Trophoblast cell (in vitro differentiated cells and primary cell): ENCODE results near the gene RBBP5.

Experiments
- DNase-seq, 2 donors: peaks; one replicate each; pipeline ENCODE4 v3.0.0-alpha.2; 2016
- H2AFZ ChIP-seq: 2 replicates; pipeline ENCODE4 v1.6.1; 2013; ENCODE audit warnings: low read length, moderate library complexity, mild to moderate bottlenecking; ENCODE audit not compliant: insufficient read depth, poor library complexity
- H2AK5ac ChIP-seq: 2 replicates; pipeline ENCODE4 v1.6.1; 2013; ENCODE audit warnings: mild to moderate bottlenecking, low read length
- H2BK120ac ChIP-seq: 2 replicates; pipeline ENCODE4 v1.6.1; 2013; ENCODE audit warnings: low read length, mild to moderate bottlenecking, moderate library complexity; ENCODE audit not compliant: insufficient read depth, poor library complexity
- H2BK12ac ChIP-seq: 2 replicates; pipeline ENCODE4 v1.6.1; 2013; ENCODE audit warnings: mild to moderate bottlenecking, low read length, moderate library complexity
- H2BK5ac ChIP-seq: 2 replicates; pipeline ENCODE4 v1.6.1; 2013; ENCODE audit warnings: low read length, low read depth, moderate library complexity, mild to moderate bottlenecking; ENCODE audit not compliant: poor library complexity
- H3K14ac ChIP-seq: 2 replicates; pipeline ENCODE4 v1.6.1; 2013; ENCODE audit warnings: mild to moderate bottlenecking, low read length
- H3K18ac ChIP-seq: 2 replicates; pipeline ENCODE4 v1.6.1; 2013; ENCODE audit warnings: mild to moderate bottlenecking, low read length
- H3K23ac ChIP-seq: 2 replicates; pipeline ENCODE4 v1.6.1; 2013; ENCODE audit warnings: low read length
- H3K27ac ChIP-seq: 2 replicates; pipeline ENCODE4 v1.5.1; 2013; ENCODE audit warnings: low read depth, mild to moderate bottlenecking, inconsistent platforms, low read length, moderate library complexity
- H3K27me3 ChIP-seq: 2 replicates; pipeline ENCODE4 v1.6.1; 2013; ENCODE audit warnings: inconsistent platforms, mild to moderate bottlenecking, low read length, moderate library complexity; ENCODE audit not compliant: insufficient read depth
- H3K36me3 ChIP-seq, 2 experiments: 1 replicate in 1 of 2; 2 replicates in 1 of 2; pipeline ENCODE4 v1.6.1; 2013; ENCODE audit warnings: low read length in 2 of 2, mild to moderate bottlenecking in 2 of 2, moderate library complexity in 1 of 2; ENCODE audit not compliant: insufficient read depth in 2 of 2, control insufficient read depth in 1 of 2
- H3K4ac ChIP-seq: 2 replicates; pipeline ENCODE4 v1.6.1; 2013; ENCODE audit warnings: low read depth, mild to moderate bottlenecking, low read length, moderate library complexity
- H3K4me1 ChIP-seq, 2 experiments: 1 replicate in 1 of 2; 2 replicates in 1 of 2; pipeline ENCODE4 v1.6.1; 2013; ENCODE audit warnings: low read length in 2 of 2, mild to moderate bottlenecking in 2 of 2, moderate library complexity in 1 of 2; ENCODE audit not compliant: insufficient read depth in 2 of 2, control insufficient read depth in 1 of 2
- H3K4me2 ChIP-seq: 2 replicates; pipeline ENCODE4 v1.6.1; 2013; ENCODE audit warnings: inconsistent platforms, mild to moderate bottlenecking, low read length, moderate library complexity
- H3K4me3 ChIP-seq: 2 replicates; pipeline ENCODE4 v1.5.1; 2013; ENCODE audit warnings: mild to moderate bottlenecking, low read depth, low read length, inconsistent platforms
- H3K79me1 ChIP-seq: one replicate; pipeline ENCODE4 v1.6.1; 2013; ENCODE audit warnings: low read length
- H3K79me2 ChIP-seq: 2 replicates; pipeline ENCODE4 v1.6.1; 2013; ENCODE audit warnings: low read length, mild to moderate bottlenecking; ENCODE audit not compliant: control insufficient read depth, insufficient read depth, poor library complexity
- H3K9ac ChIP-seq: 2 replicates; pipeline ENCODE4 v1.6.1; 2013; ENCODE audit warnings: mild to moderate bottlenecking, low read length
- H3K9me3 ChIP-seq: 2 replicates; pipeline ENCODE4 v1.6.1; 2013; ENCODE audit warnings: low read depth, mild to moderate bottlenecking, control low read depth, inconsistent platforms, low read length; ENCODE audit not compliant: insufficient read depth
- H4K12ac ChIP-seq: 2 replicates; pipeline ENCODE4 v1.6.1; 2013; ENCODE audit warnings: low read depth, mild to moderate bottlenecking, low read length, moderate library complexity
- H4K8ac ChIP-seq: 2 replicates; pipeline ENCODE4 v1.6.1; 2013; ENCODE audit warnings: low read depth, mild to moderate bottlenecking, low read length, moderate library complexity
- H4K91ac ChIP-seq: one replicate; pipeline ENCODE4 v1.6.1; 2013; ENCODE audit warnings: low read depth, mild to moderate bottlenecking, low read length, moderate library complexity
- WGBS: extraction: QIAGEN DNeasy Blood & Tissue Kit; methylation state at CpG from one replicate; pipeline ENCODE4 v1.1.7; 2013; ENCODE audit warnings: missing lambda C conversion rate; ENCODE audit not compliant: insufficient read length, insufficient coverage; ENCODE audit errors: extremely low coverage; 5-methylcytosine and 5-hydroxymethylcytosine counted together

The RBBP5 gene

DNA sequence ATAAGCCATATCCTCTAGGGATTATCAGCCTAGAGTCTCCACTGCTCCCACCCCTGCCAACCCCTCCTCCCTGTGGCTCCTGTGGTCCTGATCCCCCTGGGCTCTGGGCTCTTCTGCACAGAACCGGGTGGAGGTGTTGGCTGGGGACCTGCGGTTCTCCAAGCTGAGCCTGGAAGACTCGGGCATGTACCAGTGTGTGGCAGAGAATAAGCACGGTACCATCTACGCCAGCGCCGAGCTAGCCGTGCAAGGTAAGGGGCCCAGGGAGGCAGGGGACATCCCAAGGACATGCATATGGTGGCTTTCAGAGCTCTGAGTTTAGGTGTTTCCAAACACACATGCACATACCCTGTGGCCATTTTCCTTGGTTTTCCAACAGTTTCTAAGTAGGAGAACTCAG is 59.5 kb downstream of the RBBP5 start:
- no peak overlapping the region for H4K12ac ChIP-seq
- H3K4me3 ChIP-seq = no peak overlapping the region
- H3K18ac ChIP-seq = no peak overlapping the region
- H3K9me3 ChIP-seq = no peaks in the 10 kb centered on the region
- no peaks in the 10 kb centered on the region for H3K4me1 ChIP-seq
- H2AK5ac ChIP-seq = no peak overlapping the region
- no CpG with 5 or more reads among the region's 8 CpGs for WGBS
- no peaks in the 10 kb centered on the region for H3K79me1 ChIP-seq
- no peak overlapping the region for H2BK120ac ChIP-seq
- H4K91ac ChIP-seq = no peak overlapping the region
- H3K36me3 ChIP-seq = no peaks in the 10 kb centered on the region
- H2BK12ac ChIP-seq = no peak overlapping the region
- no peak overlapping the region for H3K4ac ChIP-seq
- H2AFZ ChIP-seq = no peak overlapping the region
- no peak overlapping the region for H2BK5ac ChIP-seq
- no peaks in the 10 kb centered on the region for H3K79me2 ChIP-seq
- no peak overlapping the region for H3K14ac ChIP-seq
- DNase-seq = no peak
- H3K27ac ChIP-seq = no peak overlapping the region
- no peak overlapping the region for H3K9ac ChIP-seq
- no peaks in the 10 kb centered on the region for H3K27me3 ChIP-seq
- no peak overlapping the region for H4K8ac ChIP-seq
- no peak overlapping the region for H3K23ac ChIP-seq
- no peak overlapping the region for H3K4me2 ChIP-seq

DNA sequence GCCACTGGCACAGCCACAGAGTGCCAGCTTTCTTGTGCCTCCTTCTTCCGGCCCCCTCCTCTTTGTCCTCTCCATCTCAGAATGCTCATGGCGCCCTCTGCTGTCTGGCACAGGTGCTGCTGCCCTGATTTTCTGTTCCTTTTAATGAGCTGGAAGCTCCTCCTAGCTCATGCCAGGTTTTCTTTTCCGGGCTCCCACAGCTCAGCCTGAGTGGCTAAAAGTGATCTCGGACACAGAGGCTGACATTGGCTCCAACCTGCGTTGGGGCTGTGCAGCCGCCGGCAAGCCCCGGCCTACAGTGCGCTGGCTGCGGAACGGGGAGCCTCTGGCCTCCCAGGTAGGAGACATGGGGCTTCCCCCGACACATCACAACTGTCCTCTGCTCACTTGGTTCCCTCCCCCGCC is 60.1 kb downstream of the RBBP5 start:
- Histone ChIP-seq H3K4me1 (no peaks in the 10 kb centered on the region), H3K18ac (no peak overlapping the region), H2AK5ac (no peak overlapping the region), H3K14ac (no peak overlapping the region), H4K8ac (no peak overlapping the region), H2BK120ac (no peak overlapping the region), H3K27ac (no peak overlapping the region), H3K4ac (no peak overlapping the region), H2AFZ (no peak overlapping the region), H3K27me3 (no peaks in the 10 kb centered on the region), H3K23ac (no peak overlapping the region), H3K4me3 (no peak overlapping the region), H3K79me1 (no peaks in the 10 kb centered on the region), H3K9ac (no peak overlapping the region), H2BK12ac (no peak overlapping the region), H3K79me2 (no peaks in the 10 kb centered on the region), H2BK5ac (no peak overlapping the region), H4K12ac (no peak overlapping the region), H3K4me2 (no peak overlapping the region), H3K9me3 (no peaks in the 10 kb centered on the region), H4K91ac (no peak overlapping the region), H3K36me3 (no peaks in the 10 kb centered on the region)
- no CpG with 5 or more reads among the region's 13 CpGs for WGBS
- peak; percentile 47 to 77 for DNase-seq

DNA sequence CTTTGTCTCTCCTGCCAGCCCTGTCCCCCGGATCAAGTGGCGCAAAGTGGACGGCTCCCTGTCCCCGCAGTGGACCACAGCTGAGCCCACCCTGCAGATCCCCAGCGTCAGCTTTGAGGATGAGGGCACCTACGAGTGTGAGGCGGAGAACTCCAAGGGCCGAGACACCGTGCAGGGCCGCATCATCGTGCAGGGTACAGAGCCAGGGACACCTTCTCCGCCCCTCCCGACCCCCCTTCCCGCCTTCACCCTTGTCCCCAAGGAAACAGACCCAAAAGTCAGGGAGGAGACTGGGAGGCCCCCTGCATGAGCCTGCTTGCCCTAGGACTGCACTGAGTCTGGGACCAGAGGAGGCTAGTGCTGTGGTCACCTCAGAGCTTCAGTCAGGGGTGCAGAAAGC is 60.6 kb downstream of the RBBP5 start:
- Histone ChIP-seq H3K27me3 (no peaks in the 10 kb centered on the region), H3K27ac (no peak overlapping the region), H3K18ac (no peak overlapping the region), H3K4me2 (no peak overlapping the region), H3K79me2 (no peaks in the 10 kb centered on the region), H2BK12ac (no peak overlapping the region), H3K14ac (no peak overlapping the region), H3K79me1 (no peaks in the 10 kb centered on the region), H3K9ac (no peak overlapping the region), H2AK5ac (no peak overlapping the region), H3K9me3 (no peaks in the 10 kb centered on the region), H2BK120ac (no peak overlapping the region), H3K4ac (no peak overlapping the region), H3K36me3 (no peaks in the 10 kb centered on the region), H3K4me3 (no peak overlapping the region), H4K8ac (no peak overlapping the region), H3K4me1 (no peaks in the 10 kb centered on the region), H4K91ac (no peak overlapping the region), H2AFZ (no peak overlapping the region), H3K23ac (no peak overlapping the region), H4K12ac (no peak overlapping the region), H2BK5ac (no peak overlapping the region)
- no CpG with 5 or more reads among the region's 14 CpGs for WGBS
- no peak for DNase-seq

- Histone ChIP-seq H4K12ac (no peak overlapping the region), H3K36me3 (no peaks in the 10 kb centered on the region), H4K91ac (no peak overlapping the region), H3K18ac (no peak overlapping the region), H3K14ac (no peak overlapping the region), H3K4me3 (no peak overlapping the region), H3K79me2 (no peaks in the 10 kb centered on the region), H3K9me3 (no peaks in the 10 kb centered on the region), H3K4me1 (no peaks in the 10 kb centered on the region), H2BK120ac (no peak overlapping the region), H3K4me2 (no peak overlapping the region), H2AFZ (no peak overlapping the region), H3K27me3 (no peaks in the 10 kb centered on the region), H2AK5ac (no peak overlapping the region), H3K23ac (no peak overlapping the region), H3K9ac (no peak overlapping the region), H4K8ac (no peak overlapping the region), H2BK5ac (no peak overlapping the region), H3K79me1 (no peaks in the 10 kb centered on the region), H3K4ac (no peak overlapping the region), H3K27ac (no peak overlapping the region), H2BK12ac (no peak overlapping the region)
- WGBS = no CpG with 5 or more reads among the region's 10 CpGs
- DNase-seq = no peak
These were observed 61.0 kb downstream of the RBBP5 start for GRCh38 chr1:205060746-205061145.
